BJ (cell line): Measurements from ENCODE around the gene BAIAP2. TPM values are rescaled to one million over a fixed set of nuclear protein-coding genes. Genes with fewer than 3 reads are reported as not detected.

Source experiments
- CTCF ChIA-PET: fragments of 350-600 bp; formaldehyde crosslinking; extraction: SDS; loops from one replicate; lab custom pipeline; 2021; ENCODE audit warnings: antibody characterized with exemption, inconsistent platforms; lab: Yijun Ruan, JAX
- POLR2A ChIA-PET: fragments of 300-600 bp; sonication (Branson Sonifier 250); formaldehyde crosslinking; extraction: SDS; loops from one replicate; lab custom pipeline; 2021; ENCODE audit warnings: antibody characterized with exemption; lab: Charles Lee
- DNase-seq: peaks from one replicate; pipeline ENCODE4 v3.0.0-alpha.2; 2011; ENCODE audit warnings: low read depth
- H3K27me3 ChIP-seq: 2 replicates; pipeline ENCODE4 v1.6.0; 2011; ENCODE audit warnings: low read length; ENCODE audit not compliant: control insufficient read depth, insufficient read depth
- H3K36me3 ChIP-seq: 2 replicates; pipeline ENCODE4 v1.5.1; 2011; ENCODE audit warnings: low read length; ENCODE audit not compliant: control insufficient read depth, insufficient read depth
- H3K4me3 ChIP-seq: 2 replicates; pipeline ENCODE4 v1.5.1; 2011; ENCODE audit warnings: low read depth, mild to moderate bottlenecking, control low read depth, low read length
- polyA plus RNA-seq: library from polyadenylated mRNA; depleted of rRNA; stranded (reverse); fragments of >200 nt; gene quantifications from 2 replicates; pipeline ENCODE4 v1.2.3, GENCODE V29; 2011
- TF ChIP-seq, protein P1 (sequence below): IDR thresholded peaks from 2 replicates; pipeline ENCODE4 v1.5.1; 2011; ENCODE audit warnings: low read depth, mild to moderate bottlenecking, control low read depth, inconsistent platforms, low read length, moderate library complexity; ENCODE audit not compliant: insufficient read depth

The BAIAP2 gene
- polyA plus RNA-seq, 1 experiment, result 12.1 TPM

GRCh38 chr17:81060416-81060815 lies 25.5 kb downstream of the BAIAP2 start:
- H3K27me3 ChIP-seq, result no peaks in the 10 kb centered on the region
- peaks cover 5% of the 10 kb centered on the region for H3K36me3 ChIP-seq
- CTCF ChIA-PET, result no interaction called here
- H3K4me3 ChIP-seq, result no peak overlapping the region
- no peak for DNase-seq
- POLR2A ChIA-PET, result no interaction called here
- TF ChIP-seq, protein P1, sequence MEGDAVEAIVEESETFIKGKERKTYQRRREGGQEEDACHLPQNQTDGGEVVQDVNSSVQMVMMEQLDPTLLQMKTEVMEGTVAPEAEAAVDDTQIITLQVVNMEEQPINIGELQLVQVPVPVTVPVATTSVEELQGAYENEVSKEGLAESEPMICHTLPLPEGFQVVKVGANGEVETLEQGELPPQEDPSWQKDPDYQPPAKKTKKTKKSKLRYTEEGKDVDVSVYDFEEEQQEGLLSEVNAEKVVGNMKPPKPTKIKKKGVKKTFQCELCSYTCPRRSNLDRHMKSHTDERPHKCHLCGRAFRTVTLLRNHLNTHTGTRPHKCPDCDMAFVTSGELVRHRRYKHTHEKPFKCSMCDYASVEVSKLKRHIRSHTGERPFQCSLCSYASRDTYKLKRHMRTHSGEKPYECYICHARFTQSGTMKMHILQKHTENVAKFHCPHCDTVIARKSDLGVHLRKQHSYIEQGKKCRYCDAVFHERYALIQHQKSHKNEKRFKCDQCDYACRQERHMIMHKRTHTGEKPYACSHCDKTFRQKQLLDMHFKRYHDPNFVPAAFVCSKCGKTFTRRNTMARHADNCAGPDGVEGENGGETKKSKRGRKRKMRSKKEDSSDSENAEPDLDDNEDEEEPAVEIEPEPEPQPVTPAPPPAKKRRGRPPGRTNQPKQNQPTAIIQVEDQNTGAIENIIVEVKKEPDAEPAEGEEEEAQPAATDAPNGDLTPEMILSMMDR, result no peak

- TF ChIP-seq, protein P1, result no peak
- H3K4me3 ChIP-seq, result no peak overlapping the region
- H3K27me3 ChIP-seq, result no peaks in the 10 kb centered on the region
- POLR2A ChIA-PET, result no interaction called here
- H3K36me3 ChIP-seq, result peaks cover 5% of the 10 kb centered on the region
- CTCF ChIA-PET, result interaction anchor here (1.3 kb wide), 1 partner anchor 41 kb away, joined by 5 read pairs; no protein-coding TSS in a partner anchor
- no peak for DNase-seq
Observed at GRCh38 chr17:81061027-81061735, 26.2 kb downstream of the BAIAP2 start.

- CTCF ChIA-PET, result interaction anchor here (1.3 to 3.0 kb wide), 2 partner anchors 35 to 40 kb away, joined by 5 to 10 read pairs; no protein-coding TSS in a partner anchor
- Histone ChIP-seq H3K27me3 (no peaks in the 10 kb centered on the region), H3K4me3 (no peak overlapping the region), H3K36me3 (peaks cover 5% of the 10 kb centered on the region)
- no peak for DNase-seq
- POLR2A ChIA-PET, result no interaction called here
- TF ChIP-seq, protein P1, result no peak
Observed at GRCh38 chr17:81062014-81062780, 27.2 kb downstream of the BAIAP2 start.

DNA sequence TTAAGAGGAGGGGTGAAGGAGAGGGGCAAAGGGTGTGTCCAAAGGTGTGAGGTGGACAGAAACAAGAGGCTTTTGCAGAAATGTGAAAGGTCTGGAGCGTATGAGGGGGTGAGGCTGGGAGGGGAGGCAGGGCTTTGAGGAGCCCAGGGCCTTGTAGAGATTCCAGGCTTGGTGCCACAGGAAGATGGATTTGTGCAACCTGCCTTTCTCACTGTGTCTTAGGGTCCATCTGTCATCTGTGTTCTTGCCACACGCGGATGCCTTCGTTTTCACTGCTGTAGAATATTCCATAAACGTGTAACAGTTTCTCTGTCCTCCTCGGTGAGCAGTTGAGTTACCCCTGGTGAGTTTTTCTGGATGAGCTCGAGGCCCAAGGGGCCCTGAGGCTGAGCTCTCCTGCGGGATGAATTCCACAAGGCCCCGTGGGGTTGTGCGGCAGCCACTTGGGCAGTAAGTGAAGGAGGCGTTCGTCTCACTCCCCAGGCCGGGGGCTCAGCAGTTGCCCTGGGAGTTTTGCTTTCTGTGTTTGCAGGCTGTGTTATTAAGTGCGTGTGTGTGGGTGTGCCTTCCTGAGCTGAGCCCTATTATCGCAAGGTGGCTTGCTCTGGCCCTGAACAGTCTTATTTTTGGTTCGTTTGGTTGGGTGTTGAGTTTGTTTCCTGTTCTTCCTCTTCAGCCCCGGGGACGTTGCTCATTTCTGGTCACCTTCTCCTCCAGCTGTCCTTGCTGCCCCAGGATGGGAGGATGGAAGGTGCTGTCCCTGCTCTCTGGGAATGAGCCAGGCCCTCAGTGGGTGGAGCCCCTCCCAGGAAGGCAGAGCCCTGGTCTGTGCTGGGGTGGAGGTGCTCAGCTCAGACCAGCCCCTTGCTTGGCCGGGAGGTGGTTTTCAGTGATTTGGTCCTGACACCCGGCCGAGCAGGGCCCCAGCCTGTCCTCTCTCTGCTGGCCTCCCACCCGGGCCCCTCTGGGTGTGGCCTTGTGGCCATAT lies 28.4 kb downstream of the BAIAP2 start:
- Histone ChIP-seq H3K36me3 (peaks cover 5% of the 10 kb centered on the region), H3K4me3 (no peak overlapping the region), H3K27me3 (no peaks in the 10 kb centered on the region)
- ChIA-PET CTCF (interaction anchor here (0.6 to 3.0 kb wide), 5 partner anchors 24 to 42 kb away, joined by 3 to 10 read pairs (median 6); no protein-coding TSS in a partner anchor), POLR2A (no interaction called here)
- TF ChIP-seq, protein P1, result no peak
- DNase-seq, result no peak
